Neural cell (in vitro differentiated cells): Measurements from ENCODE around the gene RPS6KA2. TPM values are rescaled to one million over a fixed set of nuclear protein-coding genes. Genes with fewer than 3 reads are reported as not detected.

ENCODE experiments used
- H2AFZ ChIP-seq: fragments of 200-600, 300-800 bp; sonication (generic), shearing (Covaris generic); 2 replicates; pipeline ENCODE4 v1.6.0; 2014; ENCODE audit warnings: low read depth, mild to moderate bottlenecking, antibody characterized with exemption, low read length, moderate library complexity
- H3F3A ChIP-seq: fragments of 200-600 bp; shearing (Covaris generic); 2 replicates; pipeline ENCODE4 v1.6.1; 2016; ENCODE audit warnings: mild to moderate bottlenecking, moderate library complexity, mixed read lengths, antibody characterized with exemption, low read length; ENCODE audit not compliant: insufficient read depth, poor library complexity, severe bottlenecking
- H3K27ac ChIP-seq: fragments of 200-600, 300-800 bp; sonication (generic), shearing (Covaris generic); 2 replicates; pipeline ENCODE4 v1.5.1; 2014; ENCODE audit warnings: mild to moderate bottlenecking, low read length, moderate library complexity
- H3K27me3 ChIP-seq: fragments of 300-800, 200-600 bp; sonication (generic), shearing (Covaris generic); 2 replicates; pipeline ENCODE4 v1.6.0; 2014; ENCODE audit warnings: mild to moderate bottlenecking, low read depth, low read length, moderate library complexity; ENCODE audit not compliant: insufficient read depth
- H3K36me3 ChIP-seq: fragments of 300-800, 200-600 bp; sonication (generic), shearing (Covaris generic); 2 replicates; pipeline ENCODE4 v1.5.1; 2014; ENCODE audit warnings: mild to moderate bottlenecking, antibody characterized with exemption, low read length, moderate library complexity; ENCODE audit not compliant: insufficient read depth
- H3K4me2 ChIP-seq: fragments of 300-800, 200-600 bp; sonication (generic), shearing (Covaris generic); 2 replicates; pipeline ENCODE4 v1.6.0; 2014; ENCODE audit warnings: mild to moderate bottlenecking, low read length
- H3K4me3 ChIP-seq: fragments of 300-800, 200-600 bp; sonication (generic), shearing (Covaris generic); 2 replicates; pipeline ENCODE4 v1.5.1; 2014; ENCODE audit warnings: mild to moderate bottlenecking, low read length, moderate library complexity
- H3K79me2 ChIP-seq: fragments of 200-600 bp; shearing (Covaris generic); replicated peaks from 2 replicates; pipeline ENCODE4 v1.6.0; 2014; ENCODE audit warnings: mild to moderate bottlenecking, low read length, moderate library complexity; ENCODE audit not compliant: insufficient read depth
- H3K9ac ChIP-seq: fragments of 300-800, 200-600 bp; sonication (generic), shearing (Covaris generic); 2 replicates; pipeline ENCODE4 v1.6.1; 2016; ENCODE audit warnings: mild to moderate bottlenecking, low read length, mixed read lengths
- H3K9me2 ChIP-seq: fragments of 200-600 bp; shearing (Covaris generic); 2 replicates; pipeline ENCODE4 v1.6.1; 2016; ENCODE audit warnings: mild to moderate bottlenecking, low read length, mixed read lengths; ENCODE audit not compliant: insufficient read depth
- H3K9me3 ChIP-seq: fragments of 200-600, 300-800 bp; sonication (generic), shearing (Covaris generic); 2 replicates; pipeline ENCODE4 v1.6.1; 2016; ENCODE audit warnings: mild to moderate bottlenecking, mixed run types, low read length, moderate library complexity, mixed read lengths
- H4K20me1 ChIP-seq: fragments of 200-600 bp; shearing (Covaris generic); 2 replicates; pipeline ENCODE4 v1.6.1; 2016; ENCODE audit warnings: mild to moderate bottlenecking, mixed run types; ENCODE audit not compliant: insufficient read depth
- CTCF ChIP-seq: fragments of 450-650 bp; IDR thresholded peaks from 2 replicates; pipeline ENCODE4 v1.5.1; 2014; ENCODE audit warnings: antibody characterized with exemption, mild to moderate bottlenecking, moderate library complexity; ENCODE audit not compliant: poor library complexity, severe bottlenecking
- EP300 ChIP-seq: fragments of 450-650 bp; conservative IDR thresholded peaks from 2 replicates; pipeline ENCODE4 v1.6.1; 2014; ENCODE audit warnings: antibody characterized with exemption, mild to moderate bottlenecking, moderate library complexity; ENCODE audit not compliant: poor library complexity, severe bottlenecking
- EZH2 ChIP-seq: fragments of 200-600, 300-800 bp; shearing (Covaris generic), sonication (generic); IDR thresholded peaks from 2 replicates; pipeline ENCODE4 v1.6.1; 2014; ENCODE audit warnings: antibody characterized with exemption, low read length, borderline replicate concordance, mild to moderate bottlenecking; ENCODE audit not compliant: insufficient read depth, poor library complexity, severe bottlenecking
- MXI1 ChIP-seq: fragments of 450-650 bp; conservative IDR thresholded peaks from 2 replicates; pipeline ENCODE4 v1.6.1; 2014; ENCODE audit warnings: antibody characterized with exemption, mild to moderate bottlenecking; ENCODE audit not compliant: poor library complexity, severe bottlenecking
- POLR2AphosphoS5 ChIP-seq: IDR thresholded peaks from 2 replicates; pipeline ENCODE4 v1.6.1; 2012
- RAD21 ChIP-seq: fragments of 450-650 bp; conservative IDR thresholded peaks from 2 replicates; pipeline ENCODE4 v1.6.1; 2014; ENCODE audit warnings: antibody characterized with exemption, mild to moderate bottlenecking, moderate library complexity
- REST ChIP-seq: IDR thresholded peaks from 2 replicates; pipeline ENCODE4 v1.6.1; 2012; ENCODE audit warnings: borderline replicate concordance
- SMC3 ChIP-seq: fragments of 450-650 bp; conservative IDR thresholded peaks from 2 replicates; pipeline ENCODE4 v1.6.1; 2014; ENCODE audit warnings: antibody characterized with exemption, mild to moderate bottlenecking, moderate library complexity; ENCODE audit not compliant: poor library complexity
- TAF1 ChIP-seq: IDR thresholded peaks from 2 replicates; pipeline ENCODE4 v1.6.1; 2012; ENCODE audit warnings: low read depth
- polyA plus RNA-seq: library from polyadenylated mRNA; depleted of rRNA; stranded (reverse); fragments of >200 nt; gene quantifications from 2 replicates; pipeline ENCODE4 v1.2.3, GENCODE V29; 2014

Gene RPS6KA2
- polyA plus RNA-seq, 1 donor from 2014 or later = 34.3 TPM

DNA sequence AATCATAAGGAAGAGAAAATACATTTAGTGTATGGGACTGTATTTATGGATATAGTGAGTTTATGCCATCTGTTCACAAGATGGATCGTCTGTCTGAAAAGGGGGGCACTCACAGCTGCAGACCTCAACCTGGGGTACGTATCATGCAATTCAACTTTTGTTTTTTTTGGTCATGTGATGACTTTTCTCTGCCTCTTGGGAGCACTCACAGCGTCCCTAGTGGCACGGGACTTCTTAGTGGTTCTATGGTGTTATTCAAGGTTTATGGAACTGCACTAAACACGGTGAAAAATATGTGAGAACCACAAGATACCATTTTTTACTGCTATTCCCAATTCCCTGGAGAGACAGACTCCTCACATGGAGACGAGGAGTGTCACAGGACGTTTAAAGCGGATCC is 183.9 kb downstream of the RPS6KA2 start:
- H3K79me2 ChIP-seq = no peaks in the 10 kb centered on the region
- H2AFZ ChIP-seq = no peak overlapping the region
- H3K36me3 ChIP-seq = peaks cover under 1% of the 10 kb centered on the region
- H4K20me1 ChIP-seq = no peaks in the 10 kb centered on the region
- H3K9ac ChIP-seq = no peak overlapping the region
- no peak for TF ChIP-seq MXI1
- TF ChIP-seq TAF1 = no peak
- no peak for TF ChIP-seq POLR2AphosphoS5
- TF ChIP-seq EZH2 = no peak
- no peak for TF ChIP-seq REST
- TF ChIP-seq EP300 = no peak
- no peak for TF ChIP-seq CTCF
- TF ChIP-seq SMC3 = no peak
- TF ChIP-seq RAD21 = no peak
- no peak overlapping the region for H3K27ac ChIP-seq
- H3K4me2 ChIP-seq = no peak overlapping the region
- no peaks in the 10 kb centered on the region for H3F3A ChIP-seq
- no peaks in the 10 kb centered on the region for H3K9me2 ChIP-seq
- H3K9me3 ChIP-seq = no peaks in the 10 kb centered on the region
- no peaks in the 10 kb centered on the region for H3K27me3 ChIP-seq
- H3K4me3 ChIP-seq = no peak overlapping the region

DNA sequence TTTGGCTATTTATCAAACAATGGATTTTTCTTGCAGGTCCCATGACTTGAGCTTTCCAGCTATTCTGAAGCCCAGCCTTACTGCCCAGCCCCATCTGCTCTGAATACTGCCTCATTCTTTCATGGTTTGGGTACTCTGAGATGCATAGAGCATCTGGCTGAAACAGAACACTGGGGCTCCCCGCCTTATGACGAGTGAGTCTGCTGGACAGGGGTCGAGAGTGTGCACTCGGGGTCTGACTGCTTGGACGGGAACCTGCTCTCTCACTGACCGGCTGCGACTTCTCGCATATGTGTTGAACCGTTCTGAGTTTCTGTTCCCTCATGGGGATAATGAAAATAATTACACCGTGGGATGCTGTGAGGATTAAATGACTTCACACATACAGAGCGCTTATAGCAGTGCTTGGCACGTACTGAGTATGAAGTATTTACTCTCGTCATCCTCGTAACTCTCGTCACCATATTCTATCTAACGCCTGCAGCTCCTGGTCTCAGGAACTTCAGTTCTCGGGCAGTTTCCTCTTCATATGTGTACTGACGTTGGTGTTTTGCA is 184.8 kb downstream of the RPS6KA2 start:
- no peak overlapping the region for H2AFZ ChIP-seq
- H3F3A ChIP-seq = no peaks in the 10 kb centered on the region
- no peaks in the 10 kb centered on the region for H3K9me3 ChIP-seq
- no peaks in the 10 kb centered on the region for H3K9me2 ChIP-seq
- no peak overlapping the region for H3K4me2 ChIP-seq
- H4K20me1 ChIP-seq = no peaks in the 10 kb centered on the region
- H3K4me3 ChIP-seq = no peak overlapping the region
- TF ChIP-seq TAF1 (no peak), MXI1 (no peak), EZH2 (no peak), POLR2AphosphoS5 (no peak), EP300 (no peak), CTCF (no peak), REST (no peak), RAD21 (no peak), SMC3 (no peak)
- no peak overlapping the region for H3K9ac ChIP-seq
- no peaks in the 10 kb centered on the region for H3K27me3 ChIP-seq
- no peaks in the 10 kb centered on the region for H3K79me2 ChIP-seq
- no peak overlapping the region for H3K27ac ChIP-seq
- H3K36me3 ChIP-seq = no peaks in the 10 kb centered on the region
